NB4 (cell line): ENCODE results near the gene GALNTL6.

Experiments
- DNase-seq: peaks from one replicate; pipeline ENCODE4 v3.0.0; 2010; ENCODE audit warnings: low read depth
- H3K4me3 ChIP-seq: one replicate; pipeline ENCODE4 v1.5.1; 2011; ENCODE audit warnings: mild to moderate bottlenecking, low read depth, low read length, moderate library complexity
- CTCF ChIP-seq: IDR thresholded peaks from one replicate; pipeline ENCODE4 v1.5.1; 2012; ENCODE audit warnings: low read depth, low read length
- MAX ChIP-seq: IDR thresholded peaks from 2 replicates; pipeline ENCODE4 v1.6.1; 2011; ENCODE audit warnings: low read depth, low read length
- MYC ChIP-seq: IDR thresholded peaks from 2 replicates; pipeline ENCODE4 v1.6.1; 2011; ENCODE audit warnings: low read depth, low read length
- POLR2A ChIP-seq: IDR thresholded peaks from 2 replicates; pipeline ENCODE4 v1.6.1; 2011; ENCODE audit warnings: mild to moderate bottlenecking; ENCODE audit not compliant: insufficient read length; ENCODE audit errors: extremely low read depth

The GALNTL6 gene

GRCh38 chr4:172809319-172809718 is 996.1 kb downstream of the GALNTL6 start:
- H3K4me3 ChIP-seq, result no peak overlapping the region
- DNase-seq, result no peak
- TF ChIP-seq MYC (no peak), POLR2A (no peak), CTCF (no peak), MAX (no peak)

GRCh38 chr4:172813359-172813923 is 1000.2 kb downstream of the GALNTL6 start:
- TF ChIP-seq CTCF (no peak), MAX (no peak), MYC (no peak), POLR2A (no peak)
- DNase-seq, result no peak
- H3K4me3 ChIP-seq, result no peak overlapping the region

GRCh38 chr4:172815499-172816164 is 1002.4 kb downstream of the GALNTL6 start:
- no peak for DNase-seq
- H3K4me3 ChIP-seq, result no peak overlapping the region
- TF ChIP-seq POLR2A, result no peak
- TF ChIP-seq MYC, result no peak
- no peak for TF ChIP-seq CTCF
- no peak for TF ChIP-seq MAX

- DNase-seq, result no peak
- no peak for TF ChIP-seq POLR2A
- TF ChIP-seq MAX, result no peak
- TF ChIP-seq MYC, result no peak
- no peak for TF ChIP-seq CTCF
- no peak overlapping the region for H3K4me3 ChIP-seq
These were observed 1005.7 kb downstream of the GALNTL6 start for GRCh38 chr4:172818901-172819300.

- DNase-seq, result peak; percentile 2
- no peak overlapping the region for H3K4me3 ChIP-seq
- no peak for TF ChIP-seq POLR2A
- TF ChIP-seq CTCF, result no peak
- TF ChIP-seq MAX, result no peak
- no peak for TF ChIP-seq MYC
These were observed 1006.1 kb downstream of the GALNTL6 start for GRCh38 chr4:172819353-172819752.
